Activated naive CD4-positive, alpha-beta T cell treated with anti-CD3 and anti-CD28 coated beads, Interleukin-2, amount 50 U/mL, for 16 hours (primary cell): Measurements from ENCODE around the gene TAF1C.
A peak's percentile ranks its signal among the peaks of the same experiment; 100 is the strongest.

Experiments
- DNase-seq: peaks from one replicate; pipeline ENCODE4 v3.0.0-alpha.2; 2020

TAF1C gene

DNA sequence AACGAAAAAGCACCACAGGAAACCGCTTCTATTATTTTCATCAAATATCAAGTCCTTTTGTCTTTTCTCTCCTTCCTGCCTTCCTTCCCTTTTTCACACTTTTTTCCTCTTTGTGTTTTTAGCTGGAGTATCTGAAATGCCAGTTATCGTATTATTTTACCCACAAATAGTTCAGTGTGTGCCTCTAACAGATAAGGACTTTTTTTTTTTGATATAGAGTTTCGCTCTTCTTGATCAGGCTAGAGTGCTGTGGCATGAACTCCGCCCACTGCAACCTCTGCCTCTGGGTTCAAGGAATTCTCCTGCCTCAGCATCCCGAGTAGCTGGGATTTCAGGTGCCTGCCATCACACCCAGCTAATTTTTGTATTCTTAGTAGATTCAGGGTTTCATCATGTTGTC, 31.1 kb downstream of the TAF1C start:
- DNase-seq: no peak

- DNase-seq: no peak
Measured at GRCh38 chr16:84155226-84155625, 31.6 kb downstream of the TAF1C start.

DNA sequence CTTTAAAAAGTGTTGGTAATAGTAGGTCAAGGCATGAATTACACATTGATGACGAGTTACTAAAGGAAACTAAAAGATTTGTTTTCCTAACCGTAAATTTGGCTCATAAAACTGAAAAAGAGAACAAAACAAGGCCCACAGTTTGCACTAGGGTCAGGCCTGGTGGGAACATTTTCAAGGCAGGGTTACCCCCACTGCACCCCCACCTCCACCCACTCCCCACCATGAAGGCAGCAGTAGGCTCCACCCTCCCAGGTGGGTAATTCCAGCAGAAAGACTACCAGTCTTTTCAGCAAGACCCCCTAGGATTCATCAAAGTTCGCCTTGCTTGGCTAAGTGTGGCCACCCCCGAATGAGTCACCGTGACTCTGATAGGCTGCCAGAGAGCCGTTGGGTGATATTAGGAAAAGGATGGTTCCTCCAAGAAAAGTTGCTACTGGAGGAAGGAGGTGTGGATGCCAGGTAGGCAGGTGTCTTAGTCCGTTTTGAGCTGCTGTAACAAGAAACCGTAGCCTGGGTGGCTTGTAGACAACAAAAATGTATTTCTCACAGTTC, 33.1 kb downstream of the TAF1C start:
- no peak for DNase-seq

- no peak for DNase-seq
Measured at GRCh38 chr16:84150926-84151325, 35.9 kb downstream of the TAF1C start.

GRCh38 chr16:84144859-84145639, 41.8 kb downstream of the TAF1C start, which contains the start of the genes DNAAF1 and HSDL1:
Gene DNAAF1 (plus strand): TSS chr16:84145308. CDS start chr16:84145441, 133 bp downstream.
Gene HSDL1 (minus strand): TSS chr16:84145177. CDS start chr16:84131321, 13,856 bp downstream.
- peak; percentile 93 for DNase-seq

GRCh38 chr16:84144209-84144858, 42.5 kb downstream of the TAF1C start:
- peak; percentile 45 for DNase-seq

DNA sequence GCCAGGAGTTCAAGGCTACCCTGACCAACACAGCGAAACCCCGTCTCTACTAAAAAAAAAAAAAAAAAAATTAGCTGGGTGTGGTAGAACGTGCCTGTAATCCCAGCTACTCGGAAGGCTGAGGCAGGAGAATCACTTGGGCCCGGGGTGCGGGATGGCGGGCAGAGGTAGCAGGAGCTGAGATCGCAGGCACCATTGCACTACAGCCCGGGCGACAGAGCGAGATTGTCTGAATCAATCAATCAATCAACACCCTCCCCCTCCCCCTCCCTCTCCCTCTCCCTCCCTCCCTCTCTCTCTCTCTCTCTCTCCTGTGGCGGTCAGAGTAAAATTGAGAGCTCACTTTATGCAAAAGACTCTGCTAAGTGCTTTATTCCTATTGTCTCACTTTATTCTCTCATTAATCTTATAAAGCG, 43.1 kb downstream of the TAF1C start:
- no peak for DNase-seq

- no peak for DNase-seq
Measured at GRCh38 chr16:84143081-84143480, 43.8 kb downstream of the TAF1C start.

DNA sequence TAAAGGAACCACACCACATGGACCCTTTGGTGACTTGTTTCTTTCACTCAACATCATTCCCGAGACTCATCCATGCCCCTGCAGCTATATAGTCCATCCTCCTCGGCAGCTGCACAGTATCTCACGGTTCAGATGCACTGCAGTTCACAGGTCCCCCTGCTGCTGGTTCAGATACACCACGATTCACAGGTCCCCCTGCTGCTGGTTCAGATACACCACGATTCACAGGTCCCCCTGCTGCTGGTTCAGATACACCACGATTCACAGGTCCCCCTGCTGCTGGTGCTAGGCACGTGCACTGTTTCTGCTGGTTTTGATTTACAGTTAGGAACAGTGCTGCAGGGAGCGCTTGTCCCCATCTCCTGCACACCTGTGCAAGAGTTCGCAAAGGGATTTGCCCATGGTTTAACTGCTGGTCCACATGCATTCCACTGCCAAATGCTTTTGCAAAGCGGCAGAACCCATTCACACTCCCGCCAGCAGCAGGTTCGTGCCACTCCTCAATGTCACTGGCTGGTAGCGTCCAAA, 45.6 kb downstream of the TAF1C start:
- no peak for DNase-seq

- DNase-seq: no peak
Measured at GRCh38 chr16:84139628-84140258, 47.1 kb downstream of the TAF1C start.

DNA sequence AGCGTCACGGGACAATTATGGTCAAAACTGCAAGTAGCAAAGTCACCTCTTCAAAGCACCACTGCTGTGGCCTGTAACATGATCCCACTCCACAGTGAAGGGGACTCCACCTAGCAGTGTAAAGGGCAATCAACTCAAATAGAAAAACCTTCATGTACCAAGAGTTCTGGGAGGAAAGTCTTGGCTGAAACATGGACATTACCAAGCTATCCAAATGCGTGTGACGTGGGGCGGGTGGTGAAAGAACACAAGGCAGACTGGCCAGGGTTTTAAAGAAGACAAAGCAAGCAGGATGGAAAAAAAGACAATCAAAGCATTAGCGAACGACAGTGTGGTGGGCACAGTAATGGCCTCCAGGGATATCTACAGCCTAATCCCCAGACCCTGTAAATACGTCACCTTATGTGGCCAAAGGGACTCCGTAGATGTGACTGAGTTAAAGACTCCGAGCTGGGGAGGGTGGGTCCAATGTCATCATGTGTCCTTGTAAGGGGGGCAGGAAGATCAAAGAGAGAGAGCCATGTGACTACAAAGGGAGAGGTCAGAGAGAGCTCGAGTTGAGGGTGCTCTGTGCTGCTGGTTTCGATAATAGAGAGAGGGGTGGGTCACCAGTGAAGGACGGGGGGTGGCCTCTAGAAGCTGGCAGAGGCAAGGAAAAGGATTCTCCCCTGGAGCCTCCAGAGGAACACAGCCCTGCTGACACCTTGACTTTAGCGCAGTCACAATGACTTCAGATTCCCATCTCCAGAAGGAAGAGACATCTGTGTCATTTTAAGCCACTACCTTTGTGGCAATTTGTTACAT, 47.8 kb downstream of the TAF1C start:
- no peak for DNase-seq

- no peak for DNase-seq
Measured at GRCh38 chr16:84138500-84138823, 48.4 kb downstream of the TAF1C start.

DNA sequence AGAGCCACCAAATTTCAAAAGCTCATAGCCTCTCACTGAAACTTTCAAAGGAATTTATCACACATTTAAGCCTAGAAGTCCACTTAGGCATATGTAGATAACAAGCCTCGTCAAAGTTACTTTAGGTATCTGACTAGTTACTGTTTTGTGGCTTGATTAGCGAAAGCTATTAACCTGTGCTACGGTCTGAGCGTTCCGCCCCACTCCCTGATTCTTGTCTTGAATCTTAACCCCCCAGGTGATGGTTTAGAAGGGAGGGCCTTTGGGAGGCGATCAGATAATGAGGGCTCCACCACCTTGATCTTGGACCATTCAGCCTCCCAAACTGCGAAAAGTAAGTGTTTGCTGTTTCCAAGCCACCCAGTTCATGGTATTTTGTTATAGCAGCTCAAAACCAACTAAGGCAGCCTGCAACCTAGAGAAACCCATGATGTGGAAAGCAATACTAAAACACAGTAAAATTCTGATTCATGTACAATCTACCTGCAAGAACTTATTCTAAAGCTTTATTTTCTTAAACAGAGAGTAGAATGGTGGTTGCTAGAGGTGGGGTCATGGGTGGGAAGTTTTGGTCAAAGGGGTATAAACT, 49.0 kb downstream of the TAF1C start:
- no peak for DNase-seq

GRCh38 chr16:84137287-84137686, 49.6 kb downstream of the TAF1C start:
- DNase-seq: no peak

GRCh38 chr16:84136331-84137125, 50.3 kb downstream of the TAF1C start:
- DNase-seq: no peak

DNA sequence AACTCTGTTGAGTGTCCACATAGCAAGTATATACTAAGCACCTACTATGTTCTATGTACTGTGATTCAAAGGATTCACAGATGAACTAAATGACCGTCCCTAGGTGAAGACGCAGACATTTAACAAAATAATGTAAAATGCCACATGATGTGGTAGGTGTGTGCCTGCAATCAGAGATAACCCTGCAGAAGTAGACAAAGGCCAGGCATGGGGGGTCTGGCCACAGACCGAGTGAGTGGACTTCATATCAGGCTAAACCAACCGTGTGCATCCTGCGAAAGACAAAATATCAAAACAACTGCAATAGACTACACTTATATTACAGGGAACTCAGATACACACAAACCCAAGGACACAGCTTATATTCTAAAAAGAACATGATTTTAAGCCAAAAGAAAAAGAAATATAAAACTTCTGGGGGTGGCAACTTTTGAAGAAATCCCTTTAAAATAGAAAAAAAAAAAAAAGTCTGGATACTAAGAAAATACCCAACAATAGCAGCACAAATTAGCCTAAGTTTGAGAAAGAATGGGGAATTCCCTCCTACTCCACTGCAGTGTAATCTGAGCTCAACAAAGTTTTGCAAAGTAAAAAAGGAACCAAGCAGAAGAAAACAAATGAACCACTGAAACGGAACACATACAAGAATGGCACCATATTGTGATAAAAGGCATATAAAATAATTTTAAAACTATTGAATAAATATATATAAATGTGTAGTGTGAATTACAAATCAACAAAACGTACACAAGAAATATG, 54.2 kb downstream of the TAF1C start:
- DNase-seq: no peak

DNA sequence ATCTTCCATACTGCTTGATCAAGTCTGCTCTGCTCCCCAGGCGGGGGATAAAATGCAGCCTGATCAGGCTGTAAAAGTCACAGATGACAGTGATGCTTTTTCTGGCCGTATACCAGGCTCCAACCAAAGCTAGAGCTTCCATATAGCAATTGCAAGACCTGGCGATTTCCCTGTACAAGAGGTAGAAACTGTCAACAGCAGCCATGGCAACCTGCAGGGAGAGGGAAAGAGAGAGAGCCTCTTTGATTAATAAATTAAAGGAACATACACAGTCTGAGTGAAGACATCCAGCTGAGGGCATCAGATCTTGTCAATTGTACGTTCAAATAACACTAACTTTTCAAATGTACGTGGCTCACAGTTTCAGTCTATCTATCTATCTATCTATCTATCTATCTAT, 55.7 kb downstream of the TAF1C start:
- DNase-seq: no peak
